Stimulated activated CD4-positive, alpha-beta T cell treated with anti-CD3 and anti-CD28 coated beads, Interleukin-12 subunit alpha, Interleukin-12 subunit beta, amount 100 ng/mL, for 4 hours (primary cell): ENCODE measurements around the gene MTUS2.

ENCODE experiments used
- DNase-seq: peaks from one replicate; pipeline ENCODE4 v3.0.0-alpha.2; 2020

The MTUS2 gene

GRCh38 chr13:29428310-29429181 lies 608.4 kb downstream of the MTUS2 start:
- no peak for DNase-seq

DNA sequence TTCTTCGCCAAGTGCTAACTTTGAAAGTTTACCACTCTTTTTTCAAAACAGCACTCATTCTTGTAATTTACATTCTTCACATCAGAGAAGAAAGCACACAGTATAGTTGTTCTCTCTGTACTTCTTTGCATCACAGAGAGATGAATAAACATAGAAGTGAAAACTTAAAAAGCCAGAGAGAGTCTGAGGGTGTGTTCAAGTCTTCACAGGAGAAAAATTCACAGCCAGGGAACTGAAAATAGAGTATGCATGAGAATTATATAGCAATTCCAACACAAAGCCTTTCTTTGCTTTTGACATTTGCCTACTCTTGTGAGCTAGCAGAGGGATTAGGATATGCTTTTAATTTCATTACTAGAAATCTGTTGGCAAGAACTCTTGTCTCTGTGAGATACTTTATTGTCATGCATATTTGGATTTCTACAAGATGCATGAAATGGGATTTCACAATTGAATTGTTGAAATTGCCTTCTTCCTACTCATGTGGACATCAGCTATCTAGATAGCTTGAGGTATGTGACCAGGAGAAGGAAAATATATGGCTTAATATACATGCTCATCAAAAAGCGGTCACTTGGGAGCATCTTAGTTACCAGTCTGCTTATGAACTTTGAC lies 609.3 kb downstream of the MTUS2 start:
- DNase-seq: no peak

DNA sequence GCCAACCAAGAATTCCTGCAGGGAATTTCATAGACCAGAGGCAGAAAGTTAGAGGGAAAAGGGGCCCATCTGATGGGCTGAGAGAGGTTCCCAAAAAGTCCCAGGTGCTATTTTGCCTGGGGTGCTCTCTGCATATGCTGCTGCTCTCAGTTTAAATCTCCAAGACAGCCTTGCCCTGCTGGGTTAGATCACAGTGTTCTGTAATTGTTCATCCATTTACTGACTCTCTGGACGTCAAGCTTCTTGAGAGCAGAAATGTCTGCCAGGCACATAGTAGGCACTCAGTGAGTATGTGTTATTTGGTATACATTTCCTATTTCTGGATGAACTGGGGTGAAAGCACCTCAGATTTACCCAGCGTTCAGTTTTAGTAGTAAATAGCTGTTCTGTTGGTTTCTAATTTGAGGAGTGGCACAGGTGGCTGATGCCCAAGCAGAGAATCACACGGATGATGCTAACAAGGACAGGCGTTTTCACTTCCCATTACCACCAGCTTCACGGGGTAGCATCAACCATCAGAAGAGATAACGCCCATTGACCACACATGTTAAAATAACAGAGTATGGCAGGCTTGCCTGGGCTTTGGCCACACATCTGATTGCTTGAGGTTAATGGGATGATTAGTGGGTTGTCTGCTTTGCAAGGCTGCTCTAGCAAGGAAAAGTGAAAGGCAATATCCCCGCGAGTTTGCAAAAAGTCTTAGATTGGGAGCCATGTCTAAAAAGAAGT lies 614.2 kb downstream of the MTUS2 start:
- no peak for DNase-seq

DNA sequence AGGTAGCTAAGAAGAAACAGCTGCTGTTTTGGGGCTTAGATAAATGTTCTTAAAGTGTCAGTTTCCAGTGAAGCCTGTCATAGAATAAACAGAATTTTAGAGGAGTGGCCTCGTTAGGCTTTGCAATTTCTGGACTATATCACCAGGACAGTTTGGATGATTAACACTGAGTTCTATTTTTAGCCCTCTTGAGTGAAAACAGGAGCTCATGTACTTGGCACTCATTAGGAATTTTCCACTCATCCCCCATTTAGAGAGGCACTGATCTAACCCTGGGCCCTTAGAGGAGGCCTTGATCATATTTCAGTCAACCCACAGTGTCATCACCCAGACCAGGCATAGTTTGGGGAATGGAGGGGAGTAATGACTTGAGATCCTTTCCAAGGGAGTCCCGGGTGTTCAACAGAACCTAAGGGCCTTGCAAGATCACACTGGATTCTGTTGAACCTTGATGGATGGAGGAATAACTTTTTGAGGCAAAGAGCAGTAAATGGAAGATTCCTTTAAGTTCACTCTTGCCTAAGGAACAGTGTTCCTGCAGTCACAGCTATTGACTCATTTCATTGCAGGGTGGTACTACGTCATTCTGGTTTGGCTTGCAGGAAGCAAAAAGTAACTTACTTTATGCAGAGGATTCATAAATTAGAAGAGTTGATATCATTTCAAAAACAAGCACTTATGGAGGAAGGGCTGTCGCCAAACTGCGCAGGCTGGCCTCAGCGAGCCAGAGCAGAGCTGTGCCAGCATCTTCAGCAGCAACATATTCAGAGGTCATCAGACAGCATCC lies 615.2 kb downstream of the MTUS2 start:
- no peak for DNase-seq

DNA sequence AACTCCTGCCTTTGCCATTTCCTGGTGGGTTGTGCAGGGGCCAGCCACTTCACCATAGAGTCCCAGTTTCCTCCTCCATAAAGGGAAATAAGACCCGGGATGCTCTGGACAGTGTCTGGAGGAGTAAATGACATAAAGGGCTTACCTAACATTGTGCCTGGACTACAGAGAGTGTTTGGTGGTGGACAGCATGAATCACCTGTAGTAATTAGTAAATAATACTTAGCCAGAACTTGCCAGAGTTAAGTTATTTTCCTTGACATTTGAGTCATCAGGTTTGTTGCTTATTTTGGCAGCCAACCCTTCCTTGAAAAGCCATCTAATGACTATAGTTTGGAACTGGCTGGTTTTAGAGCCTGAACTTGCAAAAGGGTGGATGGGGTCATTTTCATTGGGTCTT lies 616.2 kb downstream of the MTUS2 start:
- no peak for DNase-seq

DNA sequence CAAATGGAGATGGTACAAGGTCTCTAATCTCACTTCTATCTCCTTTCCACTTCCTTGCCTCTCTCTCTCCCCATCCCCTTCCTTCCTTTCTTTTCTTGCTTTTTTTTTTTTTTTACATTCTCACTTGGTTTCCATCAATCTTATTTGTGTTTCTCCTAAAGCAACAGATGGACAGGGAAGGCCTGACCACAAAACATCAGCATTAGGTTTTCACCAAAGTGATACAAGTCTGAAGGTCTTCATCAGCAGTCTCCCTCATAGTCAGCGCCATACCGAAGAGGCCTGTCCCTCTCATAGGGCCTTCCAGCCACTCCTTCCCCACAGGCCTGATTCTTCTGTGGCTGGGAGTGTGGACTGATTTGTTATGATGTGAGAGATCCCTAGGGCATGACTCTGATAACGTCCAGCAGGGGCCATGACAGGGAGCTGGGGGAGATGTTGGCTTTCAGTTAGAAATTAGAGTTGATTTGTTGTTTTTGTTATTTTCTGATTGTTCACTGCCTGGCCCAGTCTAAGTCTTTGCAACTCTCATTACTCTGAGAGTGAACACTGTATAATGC lies 616.7 kb downstream of the MTUS2 start:
- no peak for DNase-seq

GRCh38 chr13:29438769-29439168 lies 618.6 kb downstream of the MTUS2 start:
- no peak for DNase-seq

GRCh38 chr13:29439601-29440388 lies 619.7 kb downstream of the MTUS2 start:
- DNase-seq: no peak

DNA sequence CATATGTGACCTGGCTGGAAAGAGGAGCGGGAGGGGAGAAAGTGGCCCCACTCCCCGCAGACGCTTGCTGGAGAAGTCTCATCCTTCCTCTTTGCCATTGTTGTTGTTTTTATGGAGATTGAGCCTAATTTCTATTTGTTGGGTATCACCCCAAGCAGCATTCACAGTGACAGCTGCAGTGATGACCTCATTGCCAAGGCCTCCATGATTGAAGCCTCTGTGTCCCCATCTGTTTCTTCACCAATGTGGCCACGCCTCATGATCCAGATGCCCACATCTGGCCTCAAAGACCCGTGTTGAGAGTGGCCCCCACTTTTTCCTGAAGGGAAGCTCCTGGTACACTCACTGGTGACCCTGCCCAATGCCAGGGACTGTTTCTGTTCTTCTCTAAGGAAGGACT lies 621.2 kb downstream of the MTUS2 start:
- DNase-seq: no peak

GRCh38 chr13:29446016-29446415 lies 625.9 kb downstream of the MTUS2 start:
- no peak for DNase-seq

DNA sequence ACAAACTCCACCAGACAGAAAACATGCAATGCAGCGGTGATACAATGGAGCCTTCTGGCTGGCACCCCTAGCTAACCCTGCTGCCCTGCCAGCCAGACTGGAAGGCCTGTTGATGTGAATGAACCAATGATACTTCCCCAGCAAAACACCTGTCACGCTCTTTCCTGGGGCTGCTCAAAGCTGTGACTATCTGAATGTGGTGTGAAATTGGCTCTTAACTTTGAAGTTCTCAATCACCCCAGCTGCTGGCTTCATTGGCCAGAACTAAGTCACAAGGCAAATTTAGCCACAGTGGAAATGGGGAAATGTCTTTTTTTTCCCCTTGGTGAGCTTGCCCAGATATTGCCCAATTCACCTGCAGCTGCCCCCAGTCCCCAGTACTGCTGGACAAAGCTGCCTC lies 628.0 kb downstream of the MTUS2 start:
- no peak for DNase-seq

DNA sequence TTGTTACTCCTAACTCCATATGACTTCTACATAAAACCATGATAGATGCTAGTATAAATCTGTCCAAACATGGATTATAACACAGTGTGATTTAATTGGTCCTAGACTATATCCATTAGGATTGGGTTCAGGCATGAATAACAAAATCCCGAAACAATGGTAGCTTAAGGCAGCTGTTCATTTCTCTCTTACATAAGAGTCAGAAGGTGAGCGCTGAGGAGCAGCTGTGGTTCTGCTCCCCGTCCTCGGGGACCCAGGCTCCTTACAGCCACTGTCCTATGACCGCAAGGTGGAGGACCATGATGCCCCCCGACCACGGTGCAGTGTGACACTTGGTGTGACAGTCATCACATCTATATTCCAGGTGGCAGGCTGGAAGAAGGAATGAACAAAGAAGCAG lies 629.6 kb downstream of the MTUS2 start:
- no peak for DNase-seq

GRCh38 chr13:29451976-29452375 lies 631.8 kb downstream of the MTUS2 start:
- DNase-seq: no peak

DNA sequence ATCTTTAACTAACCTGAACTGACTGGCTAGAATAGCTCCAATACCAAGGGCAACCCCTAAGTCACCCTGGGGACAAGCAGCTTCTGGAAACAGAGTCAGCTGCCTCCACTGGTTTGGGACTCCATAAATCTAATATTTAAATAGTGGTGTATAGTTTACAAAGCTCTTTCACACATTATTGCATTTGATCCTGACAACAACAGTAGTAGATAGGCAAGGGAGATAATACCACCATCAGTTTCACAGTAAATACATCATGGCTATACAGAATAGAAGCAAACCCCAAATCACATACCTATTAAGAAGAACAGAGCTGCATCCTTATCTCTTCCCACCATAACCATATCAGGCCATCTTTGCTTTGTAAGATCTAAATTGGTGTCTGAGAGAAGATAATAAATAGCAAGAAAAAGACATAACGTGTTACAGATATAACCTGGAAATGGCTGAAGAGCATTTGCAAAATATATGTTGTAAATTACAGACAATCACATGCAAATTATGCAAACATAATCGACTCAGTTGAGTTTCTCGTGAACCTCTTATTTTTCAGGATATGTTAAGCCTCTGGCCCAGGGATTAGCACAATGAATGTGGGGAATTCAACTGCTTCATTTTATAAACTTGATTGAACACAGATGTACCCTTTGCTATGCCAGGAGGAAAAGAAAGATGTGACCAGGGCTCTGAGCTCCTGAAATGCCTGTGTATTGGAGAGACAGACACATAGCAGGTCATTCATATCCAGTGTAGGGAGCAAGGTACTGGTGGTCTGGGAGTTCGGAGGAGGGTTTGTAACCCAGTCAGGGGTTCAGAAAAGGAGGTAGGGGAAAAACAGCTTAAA lies 632.9 kb downstream of the MTUS2 start:
- no peak for DNase-seq

GRCh38 chr13:29453617-29454011 lies 633.5 kb downstream of the MTUS2 start:
- no peak for DNase-seq

- DNase-seq: no peak
Observed at GRCh38 chr13:29454931-29455481, 634.9 kb downstream of the MTUS2 start.

- DNase-seq: no peak
Observed at GRCh38 chr13:29456419-29456818, 636.3 kb downstream of the MTUS2 start.

DNA sequence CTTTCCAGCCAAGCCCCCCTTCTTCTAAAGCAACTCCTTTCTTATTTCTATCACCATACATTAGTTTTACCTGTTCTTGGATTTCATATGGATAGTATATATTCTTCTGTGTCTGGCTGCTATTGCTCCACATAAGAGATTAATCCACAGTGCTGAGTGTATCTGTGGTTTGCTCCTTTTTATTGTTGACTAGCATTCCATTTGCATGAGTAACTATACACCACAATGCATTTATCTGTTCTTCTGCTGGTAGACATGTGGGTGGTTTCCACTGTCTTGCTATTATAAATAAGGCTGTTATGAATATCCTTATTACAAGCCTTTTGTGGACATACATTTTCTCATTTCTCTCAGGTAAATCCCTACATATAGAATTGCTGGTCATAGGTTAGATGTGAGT lies 637.2 kb downstream of the MTUS2 start:
- DNase-seq: no peak

DNA sequence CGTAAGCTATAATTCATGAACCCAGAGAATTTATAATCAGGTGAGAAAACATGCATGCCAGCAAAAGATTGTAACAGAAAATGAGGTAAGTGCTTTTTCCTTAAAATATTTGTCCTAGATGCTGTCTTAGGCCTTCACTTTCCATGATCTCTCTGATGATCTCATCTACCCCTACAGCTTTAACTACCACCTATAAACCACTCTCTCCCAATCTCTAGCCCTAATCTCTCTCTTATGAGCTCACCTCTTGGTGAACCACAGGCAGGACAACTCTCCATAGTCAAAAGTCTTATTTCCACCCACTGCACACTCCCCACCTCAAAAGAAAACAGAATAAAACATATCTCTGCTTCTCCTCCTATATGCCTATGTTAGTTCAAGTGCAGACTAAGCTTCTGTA lies 638.3 kb downstream of the MTUS2 start:
- no peak for DNase-seq

- DNase-seq: no peak
Observed at GRCh38 chr13:29459813-29460355, 639.7 kb downstream of the MTUS2 start.
